Activated T-helper 1 cell treated with anti-CD3 and anti-CD28 coated beads, Interleukin-2, amount 50 U/mL, for 16 hours (primary cell): Measurements from ENCODE around the gene TBCD.

Source experiments
- DNase-seq, 2 donors: peaks; one replicate each; pipeline ENCODE4 v3.0.0-alpha.2; 2020; ENCODE audit warnings: low read depth in 1 of 2, low spot score in 1 of 2

Gene TBCD

DNA sequence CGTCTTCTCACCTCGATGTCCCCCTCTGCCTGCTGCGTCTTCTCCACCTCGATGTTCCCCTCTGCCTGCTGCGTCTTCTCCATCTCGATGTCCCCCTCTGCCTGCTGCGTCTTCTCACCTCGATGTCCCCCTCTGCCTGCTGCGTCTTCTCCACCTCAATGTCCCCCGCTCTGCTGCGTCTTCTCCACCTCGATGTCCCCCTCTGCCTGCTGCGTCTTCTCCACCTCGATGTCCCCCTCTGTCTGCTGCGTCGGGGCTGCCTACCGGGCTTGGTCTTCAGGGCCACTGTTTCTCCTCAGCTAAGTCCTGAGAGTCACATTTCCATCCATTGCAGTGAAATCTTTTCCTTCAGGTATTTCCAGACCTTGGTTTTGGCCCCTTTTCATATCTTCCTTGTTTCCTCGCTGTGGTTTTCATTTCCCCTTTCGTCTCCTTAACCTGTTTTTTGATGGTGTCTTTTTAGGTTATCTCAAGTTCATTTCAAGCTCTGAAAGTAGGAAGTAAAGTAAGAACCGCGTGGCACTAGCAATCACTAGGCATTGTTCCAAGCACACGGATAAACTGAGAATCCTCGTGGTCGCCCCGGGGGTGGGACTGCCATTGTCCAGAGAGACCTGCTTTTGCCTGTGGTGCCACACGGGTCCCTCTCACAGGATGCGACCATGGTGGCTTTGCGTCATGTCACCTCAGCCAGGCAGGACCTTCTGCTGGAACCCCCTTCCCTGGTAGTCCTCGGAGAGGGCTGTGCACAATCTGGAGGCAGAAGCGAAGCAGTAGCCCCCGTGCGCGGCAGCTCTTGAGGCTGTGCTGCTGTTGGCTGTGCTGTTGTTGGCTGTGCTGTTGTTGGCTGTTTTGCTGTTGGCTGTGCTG lies 97.4 kb downstream of the TBCD start:
- DNase-seq: no peak

GRCh38 chr17:82851381-82851780 lies 99.5 kb downstream of the TBCD start:
- no peak for DNase-seq

- no peak for DNase-seq
Measured at GRCh38 chr17:82854226-82854625, 102.4 kb downstream of the TBCD start.

DNA sequence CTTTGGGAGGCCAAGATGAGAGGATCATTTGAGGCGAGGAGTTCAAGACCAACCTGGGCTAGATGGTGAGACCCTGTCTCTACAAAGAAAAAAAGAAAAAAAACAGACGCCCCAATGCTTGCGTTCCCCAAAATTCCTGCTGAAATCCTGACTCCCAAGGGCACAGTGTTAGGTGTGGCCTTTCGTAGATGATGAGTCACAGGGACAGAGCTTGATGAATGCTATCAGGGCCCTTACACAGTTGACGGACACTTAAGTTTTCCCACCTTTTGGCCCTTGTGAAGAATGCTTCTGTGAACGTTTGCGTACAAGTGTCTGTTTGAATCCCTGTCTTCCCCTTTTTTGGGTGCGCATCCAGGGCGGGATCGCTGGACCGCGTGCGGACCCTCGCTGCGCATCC lies 104.5 kb downstream of the TBCD start:
- no peak for DNase-seq

DNA sequence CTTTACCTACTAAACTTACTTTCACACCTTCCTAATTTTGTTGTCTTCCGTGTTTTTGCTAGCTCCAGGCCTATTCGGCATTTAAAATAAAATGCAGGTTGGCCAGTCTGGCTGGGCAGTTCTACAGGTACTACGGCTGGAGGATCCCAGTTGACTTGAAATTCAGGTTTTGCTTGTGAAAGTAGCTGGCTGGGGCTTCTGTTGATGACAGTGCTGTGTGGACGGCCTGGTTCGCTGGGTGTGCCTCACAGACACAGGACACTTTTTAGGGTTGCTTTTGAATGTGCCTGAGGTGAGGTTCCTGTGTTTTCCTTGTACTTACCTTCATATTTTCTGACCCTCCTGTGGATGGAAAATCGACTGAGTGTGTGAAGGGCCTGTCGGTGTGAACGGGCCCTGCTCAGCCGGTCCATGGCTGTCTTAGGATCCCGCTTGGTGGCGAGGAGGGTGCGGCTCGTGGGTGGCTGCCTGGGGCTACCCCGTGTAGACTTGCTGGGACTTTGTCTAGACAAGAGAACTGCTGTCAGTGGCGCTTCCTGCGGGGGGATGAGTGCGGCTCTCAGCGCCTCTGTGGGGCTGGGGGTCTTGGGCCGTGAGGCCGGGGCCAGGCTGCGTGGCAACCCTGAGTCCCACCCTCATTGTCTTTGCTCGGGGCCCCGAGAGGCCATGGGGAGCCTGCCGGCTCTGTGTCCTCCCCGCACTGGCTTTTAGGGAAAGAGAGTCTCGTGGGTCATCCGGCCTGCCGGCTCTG lies 106.7 kb downstream of the TBCD start:
- no peak for DNase-seq

DNA sequence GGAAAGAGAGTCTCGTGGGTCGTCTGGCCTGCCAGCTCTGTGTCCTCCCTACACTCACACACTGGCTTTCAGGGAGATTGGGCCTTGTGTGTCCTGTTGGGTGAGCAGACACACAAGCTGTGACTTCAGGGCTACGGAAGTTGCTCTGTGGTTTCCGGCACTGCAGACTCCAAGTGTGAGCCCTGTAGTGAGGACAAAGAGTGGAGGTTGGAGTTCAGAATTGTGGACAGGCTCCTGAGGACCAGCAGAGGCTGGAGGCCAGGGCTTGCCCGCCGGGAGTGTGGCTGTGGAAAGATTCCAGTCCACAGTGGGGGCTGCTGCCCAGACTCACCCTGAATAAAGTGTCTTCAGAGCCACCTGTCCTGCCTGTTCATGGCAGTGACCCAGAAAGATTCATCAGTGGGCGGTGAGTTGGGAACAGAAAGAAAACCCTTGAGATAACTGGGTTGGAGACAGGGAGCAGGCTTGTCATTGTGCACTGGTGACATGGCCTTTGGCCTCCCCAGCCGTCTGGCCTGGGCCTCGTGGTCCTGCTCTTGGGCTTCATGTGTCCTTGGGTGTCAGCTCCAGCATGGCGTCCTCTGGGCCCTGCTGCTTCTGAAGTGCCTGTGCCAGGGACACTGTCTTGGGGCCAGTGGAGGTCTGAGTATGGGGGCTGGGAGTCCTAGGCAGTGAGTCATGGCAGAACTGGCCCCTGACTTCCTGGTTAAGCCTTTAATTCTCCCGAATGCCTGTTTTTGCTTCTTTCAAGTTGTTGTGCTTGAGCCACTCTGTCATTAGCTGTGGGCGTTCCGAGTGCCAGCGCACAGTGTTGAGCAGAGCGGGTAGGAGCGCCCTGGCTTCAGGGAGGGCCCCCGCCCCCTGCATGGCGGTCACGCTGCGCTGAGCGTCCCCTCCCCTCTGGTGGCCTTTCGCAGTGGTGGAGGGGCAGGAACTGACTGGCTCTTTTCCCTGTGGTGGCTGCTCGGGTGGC lies 107.9 kb downstream of the TBCD start:
- DNase-seq: peak; percentile 22 to 37

DNA sequence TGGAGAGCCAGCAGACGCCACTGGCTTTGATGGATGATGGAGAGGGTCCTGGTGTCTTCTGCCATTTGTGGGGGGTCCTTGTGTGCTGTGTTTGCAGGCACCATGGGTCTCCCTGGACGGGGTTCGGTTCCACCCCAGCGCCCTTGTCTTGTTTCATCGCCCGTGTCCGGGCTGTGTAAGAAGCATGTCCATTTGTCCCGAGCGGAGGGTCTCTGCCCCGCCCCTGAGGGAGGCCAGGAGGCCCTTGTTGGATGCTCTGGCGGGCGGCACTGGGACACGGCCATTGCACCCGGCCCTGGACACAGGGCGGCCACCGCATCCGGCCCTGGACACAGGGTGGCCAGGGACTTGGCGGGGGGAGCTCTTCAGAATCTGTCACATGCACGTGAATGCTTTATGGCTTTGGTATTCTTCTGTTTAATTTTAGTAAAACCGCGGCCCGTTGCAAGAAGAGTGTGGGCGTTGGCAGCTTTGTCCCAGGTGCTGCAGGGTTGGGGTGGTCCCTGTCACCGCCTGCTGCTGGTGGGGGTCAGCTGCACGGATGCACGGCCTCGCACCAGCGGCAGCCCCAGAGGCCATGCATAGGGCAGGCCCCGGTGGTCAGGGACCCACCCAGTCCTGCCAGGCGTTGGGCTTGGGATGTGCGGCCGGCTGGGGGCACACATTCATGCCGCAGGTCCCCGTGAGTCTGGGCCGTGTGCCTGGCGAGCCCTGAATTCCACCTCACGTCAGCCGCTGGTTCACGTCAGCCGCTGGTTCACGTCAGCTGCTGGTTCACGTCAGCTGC lies 108.9 kb downstream of the TBCD start:
- DNase-seq: no peak

GRCh38 chr17:82861393-82861775 lies 109.5 kb downstream of the TBCD start:
- DNase-seq: no peak

DNA sequence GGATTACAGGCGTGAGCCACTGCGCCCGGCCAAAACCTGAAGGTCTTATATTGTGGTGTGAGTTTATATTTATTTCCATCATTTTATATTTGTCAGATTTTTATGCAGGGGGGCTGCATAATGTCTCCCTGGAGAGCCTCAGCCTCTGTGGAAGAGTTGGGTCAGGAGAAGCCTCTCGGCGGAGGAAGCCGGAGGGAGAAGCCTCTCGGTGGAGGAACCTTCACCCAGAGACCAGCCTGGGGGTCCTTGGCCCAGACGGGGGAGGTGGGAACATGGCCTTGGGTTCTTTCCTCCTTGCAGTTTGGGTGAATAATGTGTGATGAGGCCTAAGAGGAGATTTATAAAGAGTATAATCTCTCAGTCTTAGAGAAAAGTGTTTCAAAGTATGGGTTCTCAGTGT lies 110.3 kb downstream of the TBCD start:
- DNase-seq: no peak

DNA sequence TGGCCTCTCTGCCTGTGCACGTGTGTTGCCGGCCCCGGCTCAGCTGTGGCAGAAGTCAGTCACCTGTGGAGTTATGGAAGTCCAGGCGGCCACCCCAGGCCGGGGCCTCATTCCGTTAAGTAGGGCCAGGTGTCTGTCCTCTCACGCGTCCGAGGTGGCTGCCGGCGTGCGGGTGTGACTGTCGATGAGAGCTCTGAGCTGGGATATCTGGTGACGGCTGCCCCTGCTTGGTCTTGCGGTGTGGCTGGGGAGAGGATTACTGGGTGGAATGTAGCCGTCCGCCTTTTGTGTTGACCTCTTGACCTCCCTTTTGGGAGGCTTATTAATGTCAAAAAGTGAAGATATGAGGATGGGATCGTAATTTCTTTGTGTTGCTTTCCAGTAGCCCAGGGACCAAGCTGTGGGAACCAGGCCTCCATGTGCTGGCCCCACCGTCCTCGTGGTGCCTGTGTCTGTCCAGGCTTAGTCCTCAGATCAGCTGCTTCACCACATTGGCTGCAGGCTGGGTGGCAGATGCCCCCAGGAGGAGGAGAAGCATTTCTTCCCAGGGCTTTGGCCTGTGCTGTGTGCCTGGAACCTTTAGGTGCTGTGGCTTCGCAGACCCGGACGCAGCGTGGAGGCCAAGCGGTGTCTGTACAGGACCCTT lies 111.0 kb downstream of the TBCD start:
- no peak for DNase-seq

DNA sequence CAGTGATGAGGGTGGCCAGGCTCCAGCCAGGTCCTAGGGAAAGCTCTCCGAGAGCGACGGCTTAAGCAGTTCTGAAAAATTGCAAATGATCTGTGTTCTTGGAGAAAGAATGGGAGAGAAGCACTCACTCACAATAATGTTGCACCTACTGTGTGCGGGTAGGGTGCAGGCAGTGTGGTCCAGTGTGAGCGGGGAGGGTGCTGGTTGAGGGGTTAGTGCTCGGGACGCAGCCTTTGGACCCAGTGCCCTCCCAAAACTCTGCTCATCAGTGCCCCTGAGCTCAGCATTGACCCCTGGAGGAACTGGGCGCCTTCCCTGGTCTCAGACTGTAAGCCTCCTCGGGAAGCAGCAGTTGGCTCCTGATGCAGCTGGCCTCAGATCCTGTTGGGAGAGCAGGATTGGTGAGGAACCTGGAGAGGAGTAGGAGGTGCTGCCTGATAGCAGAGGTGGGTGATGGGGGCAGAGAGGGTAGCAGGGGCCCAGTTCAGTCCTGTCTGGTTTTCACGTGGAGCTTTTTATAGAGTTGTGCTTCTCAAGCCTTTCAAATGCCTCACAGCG lies 111.6 kb downstream of the TBCD start:
- no peak for DNase-seq

DNA sequence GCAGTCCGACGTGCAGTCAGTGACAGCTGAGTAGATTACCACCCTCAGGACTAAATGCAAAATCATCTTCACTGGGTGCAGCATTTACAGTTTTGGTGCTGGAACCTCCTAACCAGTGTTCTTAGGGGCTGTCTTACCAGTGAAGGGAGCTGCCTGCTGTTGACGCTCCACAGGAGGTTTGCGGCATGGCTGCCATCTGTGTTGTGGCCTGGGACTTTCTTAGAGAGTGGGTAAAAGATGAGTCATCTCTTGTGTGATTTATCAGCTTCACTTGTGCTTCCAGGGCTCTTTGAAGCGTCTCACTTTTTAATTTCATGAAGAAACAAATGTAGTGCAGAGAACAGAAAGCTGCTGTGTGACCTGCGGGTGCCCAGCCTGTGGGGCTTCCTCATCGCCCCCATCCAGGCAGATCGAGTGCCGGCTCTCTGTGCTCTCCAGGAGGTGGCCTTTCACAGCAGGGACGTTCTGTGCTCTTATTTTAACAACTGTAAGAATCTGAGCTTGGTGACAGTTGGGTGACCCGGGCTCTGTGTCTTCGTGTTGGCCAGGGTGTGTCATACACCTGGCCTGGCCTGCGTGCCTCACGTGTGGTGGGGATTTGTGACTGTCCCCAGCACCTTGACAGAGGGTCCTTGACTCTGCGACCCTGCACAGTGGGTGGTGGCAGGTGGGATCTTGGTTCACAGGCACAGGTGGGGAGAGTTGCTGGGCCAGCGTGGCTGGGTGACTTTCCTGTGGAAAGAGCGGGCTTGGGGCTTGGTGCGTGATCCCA lies 112.3 kb downstream of the TBCD start:
- DNase-seq: peak; percentile 73

GRCh38 chr17:82864713-82865248 lies 112.9 kb downstream of the TBCD start:
- no peak for DNase-seq

DNA sequence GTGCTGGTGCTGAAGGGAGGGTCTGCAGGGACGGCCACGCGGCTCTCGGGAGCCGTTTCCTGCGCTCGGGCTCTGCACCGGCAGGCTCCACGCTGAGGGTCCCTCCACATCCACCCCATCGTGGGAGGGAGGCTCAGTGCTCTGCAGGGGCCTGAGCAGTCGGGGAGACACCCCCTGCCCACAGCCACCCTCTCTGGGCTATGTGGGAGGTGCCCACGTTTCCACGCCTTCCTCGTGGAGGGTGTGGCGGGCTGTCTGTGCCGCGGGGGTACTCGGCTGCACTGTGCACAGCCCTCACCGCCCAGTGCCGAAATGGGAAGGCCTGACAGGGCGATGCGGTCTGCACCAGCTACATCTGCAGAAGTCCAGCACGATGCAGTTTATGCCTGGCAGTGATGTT lies 113.4 kb downstream of the TBCD start:
- DNase-seq: no peak

- DNase-seq: no peak
Measured at GRCh38 chr17:82865774-82866395, 114.0 kb downstream of the TBCD start.

DNA sequence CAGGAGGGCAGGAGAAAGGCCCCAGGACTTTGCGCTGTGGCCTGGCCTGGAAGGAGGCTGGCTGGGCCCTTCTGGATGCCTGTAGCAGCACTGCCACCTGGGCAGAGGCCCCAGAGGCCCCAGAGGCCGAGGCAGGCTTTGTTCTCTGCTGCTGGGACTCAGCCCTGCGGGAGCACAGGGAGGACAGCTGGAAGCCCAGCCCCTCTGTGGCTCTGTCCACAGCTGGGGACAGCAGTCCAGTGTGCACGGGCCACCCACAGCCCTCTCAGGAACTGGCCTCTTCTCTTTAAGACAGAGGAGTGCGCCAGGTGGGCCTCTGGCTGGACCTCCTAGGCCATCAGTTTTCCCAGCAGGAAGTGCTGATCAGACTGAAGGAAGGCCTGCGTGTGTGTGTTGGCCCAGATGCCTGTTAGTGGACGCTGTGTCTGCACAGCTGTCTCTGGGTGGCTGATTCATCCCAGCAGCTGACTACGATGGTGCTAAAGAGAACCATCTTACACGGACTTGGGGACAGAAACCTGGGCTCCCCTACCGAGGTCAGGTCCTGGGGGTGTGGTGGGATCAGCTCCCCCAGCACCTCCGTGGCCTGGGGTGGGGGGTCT lies 114.8 kb downstream of the TBCD start:
- DNase-seq: no peak

GRCh38 chr17:82867763-82868325 lies 116.0 kb downstream of the TBCD start:
- no peak for DNase-seq
